Cardiac muscle cell (in vitro differentiated cells and primary cell): ENCODE data around the gene TRAPPC1. TPM values are rescaled to one million over a fixed set of nuclear protein-coding genes. Genes with fewer than 3 reads are reported as not detected.

Experiments
- DNase-seq, 2 donors: peaks; one replicate each; pipeline versions ENCODE4 v3.0.0 to v3.0.0-alpha.2; 2010 to 2017; ENCODE audit warnings: low read depth in 1 of 2, low spot score in 1 of 2
- H3K27ac ChIP-seq: fragments of 200-600 bp; sonication (generic); 2 replicates; pipeline ENCODE4 v1.5.1; 2016
- H3K27me3 ChIP-seq: fragments of 200-600 bp; sonication (generic); 2 replicates; pipeline ENCODE4 v1.6.0; 2016; ENCODE audit warnings: control low read depth
- H3K36me3 ChIP-seq: fragments of 200-600 bp; sonication (generic); 2 replicates; pipeline ENCODE4 v1.5.1; 2016; ENCODE audit warnings: control low read depth
- H3K4me1 ChIP-seq: fragments of 200-600 bp; sonication (generic); 2 replicates; pipeline ENCODE4 v1.8.1; 2017; ENCODE audit warnings: low read depth, mild to moderate bottlenecking, mixed run types
- H3K4me3 ChIP-seq: fragments of 200-600 bp; sonication (generic); 2 replicates; pipeline ENCODE4 v1.5.1; 2016; ENCODE audit warnings: mild to moderate bottlenecking
- H3K9me3 ChIP-seq: fragments of 200-600 bp; sonication (generic); 2 replicates; pipeline ENCODE4 v1.5.1; 2017; ENCODE audit warnings: low read depth, mild to moderate bottlenecking, control low read depth
- CTCF ChIP-seq: IDR thresholded peaks from 2 replicates; pipeline ENCODE4 v1.5.1; 2012; ENCODE audit warnings: low read depth, mild to moderate bottlenecking, low read length
- polyA plus RNA-seq: library from polyadenylated mRNA; unstranded; fragments of >200 nt; fragmentation: Nextera tagmentation; extraction: Ambion mirVana; gene quantifications from 2 replicates; pipeline ENCODE4 v1.2.1, GENCODE V29; 2016
- total RNA-seq: library from RNA; depleted of rRNA; stranded (reverse); fragments of >200 nt; gene quantifications from 2 replicates; pipeline ENCODE4 v1.2.3, GENCODE V29; 2016

The TRAPPC1 gene
- total RNA-seq = 92.0 and 110 TPM in 2 replicates
- 340 and 386 TPM in 2 replicates for polyA plus RNA-seq

GRCh38 chr17:7931709-7932482, at the start of gene TRAPPC1, which contains the start of gene CNTROB:
TSS of gene TRAPPC1 (minus strand) at chr17:7931946. CDS start at chr17:7931829, 117 bp downstream.
TSS of gene CNTROB (plus strand) at chr17:7932206. CDS start at chr17:7933080, 874 bp downstream.
- peaks cover 16% of the 10 kb centered on the region for H3K4me1 ChIP-seq
- no peak for TF ChIP-seq CTCF
- peak within 1 kb of the TSS; percentile 82 for H3K4me3 ChIP-seq
- H3K36me3 ChIP-seq = no peaks in the 10 kb centered on the region
- H3K27me3 ChIP-seq = peaks cover 19% of the 10 kb centered on the region
- no peaks in the 10 kb centered on the region for H3K9me3 ChIP-seq
- no peak within 1 kb of the TSS for H3K27ac ChIP-seq
- DNase-seq = peak; percentile 99

- no peaks in the 10 kb centered on the region for H3K36me3 ChIP-seq
- TF ChIP-seq CTCF = no peak
- no peak overlapping the region for H3K4me3 ChIP-seq
These were observed 46.1 kb upstream of the TRAPPC1 start for GRCh38 chr17:7977805-7978204.

GRCh38 chr17:7977039-7977438, 45.3 kb upstream of the TRAPPC1 start:
- H3K27ac ChIP-seq = no peak overlapping the region
- no peak for TF ChIP-seq CTCF
- H3K27me3 ChIP-seq = no peaks in the 10 kb centered on the region
- H3K9me3 ChIP-seq = no peaks in the 10 kb centered on the region
- no peak overlapping the region for H3K4me3 ChIP-seq
- H3K36me3 ChIP-seq = no peaks in the 10 kb centered on the region
- no peaks in the 10 kb centered on the region for H3K4me1 ChIP-seq
- no peak for DNase-seq

More at GRCh38 chr17:7977805-7978204, 46.1 kb upstream of the TRAPPC1 start:
- H3K4me1 ChIP-seq = no peaks in the 10 kb centered on the region
- no peaks in the 10 kb centered on the region for H3K27me3 ChIP-seq
- no peak overlapping the region for H3K27ac ChIP-seq
- no peaks in the 10 kb centered on the region for H3K9me3 ChIP-seq
- DNase-seq = no peak

GRCh38 chr17:7974638-7975131, 42.9 kb upstream of the TRAPPC1 start:
- no peak overlapping the region for H3K4me3 ChIP-seq
- no peaks in the 10 kb centered on the region for H3K27me3 ChIP-seq
- H3K36me3 ChIP-seq = no peaks in the 10 kb centered on the region
- no peaks in the 10 kb centered on the region for H3K4me1 ChIP-seq
- DNase-seq = no peak
- no peak overlapping the region for H3K27ac ChIP-seq
- H3K9me3 ChIP-seq = no peaks in the 10 kb centered on the region
- no peak for TF ChIP-seq CTCF

- DNase-seq = peak in 1 of 2 donors; percentile 19
- no peak overlapping the region for H3K4me3 ChIP-seq
These were observed 40.5 kb upstream of the TRAPPC1 start for GRCh38 chr17:7972131-7972785.

More at GRCh38 chr17:7972131-7972785, 40.5 kb upstream of the TRAPPC1 start:
- Histone ChIP-seq H3K27ac (no peak overlapping the region), H3K9me3 (no peaks in the 10 kb centered on the region), H3K27me3 (no peaks in the 10 kb centered on the region), H3K4me1 (no peaks in the 10 kb centered on the region), H3K36me3 (no peaks in the 10 kb centered on the region)
- TF ChIP-seq CTCF = peak; percentile 30
